K562 (cell line): Measurements from ENCODE around the gene ANKRD34A. TPM values are rescaled to one million over a fixed set of nuclear protein-coding genes. Genes with fewer than 3 reads are reported as not detected.
A peak's percentile ranks its signal among the peaks of the same experiment; 100 is the strongest.

Experiments
- CBX8 ChIP-seq: fragments of 200-600 bp; sonication (generic); IDR thresholded peaks from 2 replicates; pipeline ENCODE4 v1.6.1; 2012; ENCODE audit warnings: borderline replicate concordance, mixed run types, low read depth, mild to moderate bottlenecking, moderate library complexity, mixed read lengths, low read length, control low read depth, inconsistent platforms; ENCODE audit not compliant: poor library complexity, severe bottlenecking; ENCODE audit errors: extremely low read depth
- CHD4 ChIP-seq: fragments of 200-600 bp; sonication (generic); IDR thresholded peaks from 3 replicates; pipeline ENCODE4 v1.6.1; 2012; ENCODE audit warnings: low read depth, mild to moderate bottlenecking, mixed read lengths, low read length, inconsistent platforms; ENCODE audit not compliant: insufficient read depth, insufficient replicate concordance, poor library complexity, severe bottlenecking
- RCOR1 ChIP-seq, 2 experiments: IDR thresholded peaks; 2 replicates each; pipeline ENCODE4 v1.6.1; 2012; ENCODE audit warnings: low read depth in 2 of 2, low read length in 2 of 2, borderline replicate concordance in 1 of 2, improper control_type of control experiment in 1 of 2
- ZBTB8A ChIP-seq: fragments of 450-650 bp; IDR thresholded peaks from 2 replicates; pipeline ENCODE4 v1.6.1; 2018; ENCODE audit warnings: mild to moderate bottlenecking, moderate library complexity; ENCODE audit not compliant: partially characterized antibody
- ZNF224 ChIP-seq: sonication (generic); formaldehyde crosslinking; IDR thresholded peaks from 2 replicates; pipeline ENCODE4 v1.8.0; 2022; ENCODE audit warnings: mild to moderate bottlenecking, missing genetic modification reagents
- ZNF551 ChIP-seq: fragments of 250-450 bp; sonication (Bioruptor Pico); IDR thresholded peaks from 2 replicates; pipeline ENCODE4 v1.5.0; 2021; ENCODE audit warnings: mild to moderate bottlenecking, moderate library complexity
- polyA plus RNA-seq, 8 experiments: library from polyadenylated mRNA; depleted of rRNA in 4 of 8; stranded (reverse) in 5 of 8; unstranded in 3 of 8; fragments of >200 nt; fragmentation: Nextera tagmentation in 2 of 8; fragmentation: Illumina TruSeq in 1 of 8; extraction: Ambion mirVana in 2 of 8; extraction: Trizol in 1 of 8; gene quantifications; 2 replicates each; pipeline versions ENCODE4 v1.2.1 to v1.2.3, GENCODE V29; 2011 to 2014; ENCODE audit warnings: inconsistent platforms in 1 of 8, missing spikeins in 1 of 8
- total RNA-seq, 7 experiments: library from RNA; depleted of rRNA in 6 of 7; stranded (reverse); fragments of >200 nt in 6 of 7; fragmentation: Illumina TruSeq in 2 of 7; extraction: Trizol in 2 of 7; gene quantifications; 2 replicates each; pipeline versions ENCODE4 v1.2.1 to v1.2.3, GENCODE V29; 2011 to 2021; ENCODE audit warnings: low replicate concordance in 1 of 7
- TF ChIP-seq, protein P1 (sequence below): fragments of 450-650 bp; IDR thresholded peaks from 2 replicates; pipeline ENCODE4 v1.6.1; 2016; ENCODE audit warnings: missing biosample characterization, missing genetic modification characterization

Gene ANKRD34A
- total and polyA plus RNA-seq, 9 of the 15 experiments (the other 6 are each of a cell fraction or from before 2014, with no cell fraction given) = 0.06 to 1.6 (median 0.43) TPM

DNA sequence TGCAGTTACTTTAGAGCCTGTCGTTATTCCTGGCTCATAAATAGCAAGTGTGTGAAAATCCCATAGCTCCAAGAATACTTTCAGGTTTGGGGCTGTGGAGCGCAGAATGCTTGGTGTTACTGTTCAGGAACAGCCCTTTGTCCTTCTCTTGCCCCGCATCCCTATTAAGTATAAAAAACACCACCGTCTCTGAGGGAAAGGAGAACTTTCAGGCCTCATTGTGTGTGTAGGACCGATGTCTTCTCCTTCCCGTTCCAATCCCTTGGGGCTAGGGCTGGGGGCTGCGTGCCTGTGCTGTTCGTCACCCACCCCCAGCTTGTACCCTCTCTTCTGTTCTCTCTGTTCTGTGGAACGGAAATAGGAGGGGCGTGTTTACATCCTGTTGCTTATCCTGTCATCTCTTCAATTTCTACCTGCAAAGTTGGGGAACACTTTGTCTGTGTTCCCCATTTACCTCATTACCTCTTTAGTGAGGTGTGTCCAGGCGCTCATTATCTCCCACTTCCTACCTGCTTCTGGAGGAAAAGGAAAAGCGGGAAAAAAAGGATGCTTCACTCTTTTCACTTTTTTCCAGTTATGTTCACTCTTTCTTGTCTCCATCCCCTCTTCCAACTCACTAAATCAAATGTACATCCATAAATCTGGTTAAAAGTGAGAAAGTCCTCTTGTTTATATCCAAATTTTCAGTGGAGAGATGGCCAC is 32.8 kb upstream of the ANKRD34A start (continued):
- TF ChIP-seq CBX8 = no peak
- no peak for TF ChIP-seq ZBTB8A
- no peak for TF ChIP-seq CHD4
- TF ChIP-seq RCOR1 (IDR thresholded peaks at IDR 0.05; ENCODE audit: borderline replicate concordance in 1 of 2, low read depth in 2 of 2, low read length in 2 of 2) = peak in 1 of 2 experiments; percentile 17; a peak in 2 of 4 replicates
- TF ChIP-seq ZNF224 (CRISPR knock-in tag) = no peak
- TF ChIP-seq, protein P1, sequence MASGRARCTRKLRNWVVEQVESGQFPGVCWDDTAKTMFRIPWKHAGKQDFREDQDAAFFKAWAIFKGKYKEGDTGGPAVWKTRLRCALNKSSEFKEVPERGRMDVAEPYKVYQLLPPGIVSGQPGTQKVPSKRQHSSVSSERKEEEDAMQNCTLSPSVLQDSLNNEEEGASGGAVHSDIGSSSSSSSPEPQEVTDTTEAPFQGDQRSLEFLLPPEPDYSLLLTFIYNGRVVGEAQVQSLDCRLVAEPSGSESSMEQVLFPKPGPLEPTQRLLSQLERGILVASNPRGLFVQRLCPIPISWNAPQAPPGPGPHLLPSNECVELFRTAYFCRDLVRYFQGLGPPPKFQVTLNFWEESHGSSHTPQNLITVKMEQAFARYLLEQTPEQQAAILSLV (tag) = no peak
- TF ChIP-seq ZNF551 (CRISPR knock-in tag) = no peak
- TF ChIP-seq, all 486 proteins: peak for 62
